GM19238 (cell line): Measurements from ENCODE around the gene PDCD11.
A peak's percentile ranks its signal among the peaks of the same experiment; 100 is the strongest.
"Not testable (repeated sequence)": the region's sequence is repeated elsewhere in the genome, so short reads cannot be mapped to it uniquely, and the experiment has no call there.

Source experiments
- DNase-seq: peaks from one replicate; pipeline ENCODE4 v3.0.0; 2011; ENCODE audit warnings: low spot score; ENCODE audit not compliant: insufficient read length

PDCD11 gene

GRCh38 chr10:103396067-103396788, at the start of gene PDCD11, which contains the start of gene ATP5MK:
Gene PDCD11 (plus strand): TSS chr10:103396626. CDS start chr10:103398427, 1,801 bp downstream.
Gene ATP5MK (minus strand): TSS chr10:103396475. CDS start chr10:103392457, 4,018 bp downstream.
- DNase-seq, result peak; percentile 92

- DNase-seq, result no peak
These were observed 46.3 kb upstream of the PDCD11 start for GRCh38 chr10:103350175-103350516.

GRCh38 chr10:103350517-103351260, 45.7 kb upstream of the PDCD11 start, which contains the start of gene PCGF6:
Gene PCGF6 (minus strand): TSS chr10:103351140. CDS start chr10:103351066, 74 bp downstream.
- DNase-seq, result peak; percentile 88

- DNase-seq, result no peak
These were observed 43.1 kb upstream of the PDCD11 start for GRCh38 chr10:103353281-103353680.

GRCh38 chr10:103354567-103354966, 41.9 kb upstream of the PDCD11 start:
- not testable (repeated sequence) for DNase-seq

GRCh38 chr10:103355906-103356599, 40.4 kb upstream of the PDCD11 start:
- no peak for DNase-seq

GRCh38 chr10:103359493-103359892, 36.9 kb upstream of the PDCD11 start:
- DNase-seq, result not testable (repeated sequence)

- DNase-seq, result not testable (repeated sequence)
These were observed 35.6 kb upstream of the PDCD11 start for GRCh38 chr10:103360791-103361190.

- no peak for DNase-seq
These were observed 29.0 kb upstream of the PDCD11 start for GRCh38 chr10:103367379-103367781.

GRCh38 chr10:103367782-103368518, 28.5 kb upstream of the PDCD11 start, which contains the start of gene TAF5:
Gene TAF5 (plus strand): TSS chr10:103367976. CDS start chr10:103367990, 14 bp downstream.
- peak; percentile 75 for DNase-seq

- DNase-seq, result no peak
These were observed 22.9 kb upstream of the PDCD11 start for GRCh38 chr10:103373544-103373943.

- no peak for DNase-seq
These were observed 22.2 kb upstream of the PDCD11 start for GRCh38 chr10:103374263-103374662.

- DNase-seq, result no peak
These were observed 13.7 kb upstream of the PDCD11 start for GRCh38 chr10:103382769-103383168.

- DNase-seq, result no peak
These were observed 2.2 kb upstream of the PDCD11 start for GRCh38 chr10:103394180-103394579.

- DNase-seq, result no peak
These were observed 716 bp upstream of the PDCD11 start for GRCh38 chr10:103395754-103396066.

GRCh38 chr10:103396789-103397087, 312 bp downstream of the PDCD11 start:
- no peak for DNase-seq

- DNase-seq, result no peak
These were observed 882 bp downstream of the PDCD11 start for GRCh38 chr10:103397191-103397825.

GRCh38 chr10:103413564-103413963, 17.1 kb downstream of the PDCD11 start:
- DNase-seq, result no peak

GRCh38 chr10:103415581-103415980, 19.2 kb downstream of the PDCD11 start:
- DNase-seq, result no peak

GRCh38 chr10:103416436-103417147, 20.2 kb downstream of the PDCD11 start:
- DNase-seq, result peak; percentile 16
